HG03095 (cell line): ENCODE measurements around the gene RXFP1.

Source experiments
- ATAC-seq: cut with Tn5 transposase; IDR thresholded peaks from one replicate; pipeline ENCODE4 v1.9.1; 2021; ENCODE audit warnings: moderate library complexity; ENCODE audit not compliant: unreplicated experiment

RXFP1 gene

GRCh38 chr4:158541506-158541905 is 19.8 kb downstream of the RXFP1 start:
- no peak for ATAC-seq

GRCh38 chr4:158543191-158543590 is 21.5 kb downstream of the RXFP1 start:
- ATAC-seq: no peak

- ATAC-seq: no peak
Measured at GRCh38 chr4:158544141-158544540, 22.5 kb downstream of the RXFP1 start.

DNA sequence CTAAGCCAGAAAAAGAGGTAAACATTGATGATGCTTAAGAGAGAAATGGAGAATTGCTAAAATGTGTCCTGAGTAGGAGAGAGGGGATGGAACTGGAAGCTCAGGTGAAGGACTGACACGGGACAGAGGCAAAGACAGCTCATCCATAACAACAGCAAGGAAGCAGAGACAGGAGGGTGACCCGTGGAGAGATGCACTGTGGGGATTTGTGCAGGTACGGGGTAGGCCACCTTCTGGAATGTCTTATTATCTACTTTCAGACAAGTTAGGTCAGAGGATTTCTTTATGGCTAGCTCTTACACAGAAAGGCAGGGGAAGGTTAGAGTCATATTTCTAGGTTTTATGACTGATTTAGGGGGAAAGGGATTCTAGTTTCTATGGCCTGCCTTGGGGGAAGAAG is 31.7 kb downstream of the RXFP1 start:
- ATAC-seq: no peak

DNA sequence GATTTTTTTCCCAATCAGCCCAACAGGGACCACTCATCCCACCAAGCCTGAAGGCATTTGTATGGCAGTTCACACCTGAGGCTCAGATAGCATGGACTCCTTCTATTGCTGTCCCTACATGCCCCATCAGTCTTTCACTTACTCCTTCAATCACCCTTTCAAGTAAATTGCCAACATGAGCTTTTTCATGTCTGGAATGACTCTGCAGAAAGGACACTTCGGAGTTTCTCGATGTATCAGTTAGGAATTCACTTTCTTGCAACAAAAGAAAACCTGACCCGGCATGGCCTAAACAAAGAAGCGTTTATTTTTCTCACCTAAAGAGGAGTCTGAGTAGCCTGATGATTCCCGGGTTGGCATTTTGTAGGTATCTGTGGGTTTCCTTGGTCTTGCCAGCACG is 38.6 kb downstream of the RXFP1 start:
- no peak for ATAC-seq

- ATAC-seq: no peak
Measured at GRCh38 chr4:158566860-158567259, 45.2 kb downstream of the RXFP1 start.

DNA sequence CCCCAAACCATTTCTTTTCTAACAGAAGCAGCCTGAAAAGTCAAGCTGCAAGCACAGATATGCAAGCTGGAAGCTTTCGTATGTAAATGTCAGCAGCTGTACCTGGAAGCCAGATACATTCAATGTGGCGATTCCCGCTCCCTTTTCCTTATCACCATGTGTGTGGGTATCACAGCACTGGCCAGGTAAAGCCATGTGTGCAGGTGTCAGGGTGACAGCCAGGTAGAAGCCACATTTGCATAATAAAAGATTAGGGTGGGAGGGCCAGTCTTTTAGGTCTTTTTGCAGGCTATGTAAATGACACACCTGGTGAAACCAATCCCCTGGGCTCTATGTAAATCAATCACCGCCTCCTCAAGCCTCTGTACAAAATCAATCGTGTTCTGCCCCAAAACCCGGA is 50.1 kb downstream of the RXFP1 start:
- ATAC-seq: no peak

- ATAC-seq: no peak
Measured at GRCh38 chr4:158572608-158573007, 50.9 kb downstream of the RXFP1 start.

- no peak for ATAC-seq
Measured at GRCh38 chr4:158578476-158578875, 56.8 kb downstream of the RXFP1 start.

- no peak for ATAC-seq
Measured at GRCh38 chr4:158580064-158580463, 58.4 kb downstream of the RXFP1 start.

GRCh38 chr4:158581161-158581560 is 59.5 kb downstream of the RXFP1 start:
- ATAC-seq: no peak

- ATAC-seq: no peak
Measured at GRCh38 chr4:158586881-158587280, 65.2 kb downstream of the RXFP1 start.

DNA sequence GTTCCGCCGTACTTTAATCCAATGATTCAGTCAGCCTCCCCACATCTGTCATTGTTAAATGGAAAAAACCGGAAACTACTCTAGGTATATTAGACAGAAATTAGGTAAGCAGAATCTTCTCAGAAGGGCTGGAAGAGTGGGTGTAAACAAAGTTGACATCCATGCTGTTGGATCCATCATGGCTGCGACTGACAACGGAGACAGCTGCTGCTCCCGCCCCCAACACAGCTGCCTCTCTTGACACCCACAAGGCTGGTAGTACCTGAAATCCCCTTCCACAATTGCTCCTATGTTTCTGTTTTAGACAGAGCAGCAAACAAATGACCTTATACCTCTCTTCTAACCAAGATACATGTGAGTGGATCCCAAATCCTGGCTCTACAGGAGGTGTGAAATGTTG is 66.6 kb downstream of the RXFP1 start:
- no peak for ATAC-seq

GRCh38 chr4:158588777-158589176 is 67.1 kb downstream of the RXFP1 start:
- ATAC-seq: no peak

DNA sequence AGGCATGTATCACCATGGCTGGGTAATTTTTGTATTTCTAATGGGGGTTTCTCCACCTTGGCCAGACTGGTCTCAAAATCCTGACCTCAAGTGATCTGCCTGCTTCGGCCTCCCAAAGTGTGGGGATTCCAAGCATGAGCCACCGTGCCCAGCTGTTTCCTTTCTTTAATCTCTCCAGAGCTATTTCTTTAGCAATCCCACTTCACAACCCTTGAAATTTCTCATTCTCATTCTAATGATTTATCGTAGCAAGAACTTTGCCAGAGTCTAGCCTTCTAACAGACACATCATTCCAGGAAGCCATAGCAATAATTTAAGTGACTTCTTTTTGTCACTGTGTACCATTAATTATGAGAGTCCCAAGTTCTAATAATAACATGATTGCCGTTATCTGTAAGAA is 68.6 kb downstream of the RXFP1 start:
- no peak for ATAC-seq

DNA sequence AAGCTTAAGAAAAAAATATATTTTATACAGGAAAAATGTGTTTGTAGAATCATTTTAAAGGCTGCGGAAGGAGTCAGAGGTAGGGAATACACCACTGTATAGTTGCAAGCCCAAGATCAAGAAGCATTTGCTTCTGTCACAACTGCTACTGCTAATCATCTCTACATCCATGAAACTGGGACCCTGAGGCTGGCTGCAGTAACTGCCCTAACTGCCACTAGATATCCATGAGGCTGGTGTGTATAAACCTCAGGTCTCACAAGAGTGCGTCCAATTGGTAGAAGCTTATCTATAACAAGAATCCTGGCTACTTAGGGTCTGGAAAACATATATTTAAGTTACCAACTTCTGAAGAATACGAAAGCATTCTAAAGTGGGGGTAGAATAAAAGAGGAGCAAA is 69.1 kb downstream of the RXFP1 start:
- ATAC-seq: no peak

- no peak for ATAC-seq
Measured at GRCh38 chr4:158597879-158598596, 76.4 kb downstream of the RXFP1 start.

DNA sequence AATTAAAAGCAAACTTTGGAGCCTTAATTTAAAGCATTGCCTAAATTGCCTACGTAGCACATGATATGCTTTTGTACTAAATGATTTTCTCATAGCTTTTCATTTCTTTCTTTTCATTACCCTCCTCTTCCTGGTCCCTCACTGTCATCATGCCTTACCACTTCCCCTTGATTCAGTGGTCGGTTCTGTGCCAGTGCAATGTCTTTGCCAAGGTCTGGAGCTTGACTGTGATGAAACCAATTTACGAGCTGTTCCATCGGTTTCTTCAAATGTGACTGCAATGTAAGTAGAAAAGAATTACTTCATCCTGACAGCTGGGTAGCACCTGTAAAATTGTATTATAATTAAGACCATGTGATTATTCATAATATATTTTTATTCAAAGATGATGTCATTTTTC is 77.5 kb downstream of the RXFP1 start:
- no peak for ATAC-seq

DNA sequence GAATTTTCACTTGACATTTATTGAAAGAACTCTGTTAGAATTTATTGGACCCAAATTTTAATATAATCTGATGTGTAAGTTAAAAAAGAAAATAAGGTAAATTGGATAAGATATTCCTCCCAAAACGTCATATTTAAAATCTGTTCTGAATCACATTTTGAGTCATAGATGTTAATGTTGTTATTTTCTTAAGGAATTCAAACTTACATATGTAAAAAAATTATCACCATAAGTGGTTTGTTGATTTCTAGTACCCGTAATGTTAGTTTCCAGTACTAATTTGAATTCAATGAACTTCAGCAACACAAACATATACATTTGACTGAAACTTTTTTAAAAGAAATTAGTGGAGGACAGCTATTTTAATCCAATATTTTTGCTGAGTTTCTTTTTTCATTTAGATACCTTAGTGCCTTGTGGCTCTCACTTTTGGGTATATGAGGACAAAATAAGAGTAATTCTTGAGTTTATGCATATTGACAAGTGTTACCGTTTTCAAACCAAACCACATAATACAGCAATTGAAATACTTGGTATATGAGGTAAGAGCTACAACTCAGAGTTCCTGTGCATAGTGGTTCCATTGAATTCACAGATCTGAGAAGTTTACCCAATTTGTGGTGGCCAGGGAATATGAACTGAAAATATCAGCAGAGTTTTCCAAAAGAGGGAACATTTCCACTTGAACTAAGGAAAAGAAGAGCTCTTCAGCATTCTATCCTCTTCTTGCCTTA is 78.2 kb downstream of the RXFP1 start:
- no peak for ATAC-seq

DNA sequence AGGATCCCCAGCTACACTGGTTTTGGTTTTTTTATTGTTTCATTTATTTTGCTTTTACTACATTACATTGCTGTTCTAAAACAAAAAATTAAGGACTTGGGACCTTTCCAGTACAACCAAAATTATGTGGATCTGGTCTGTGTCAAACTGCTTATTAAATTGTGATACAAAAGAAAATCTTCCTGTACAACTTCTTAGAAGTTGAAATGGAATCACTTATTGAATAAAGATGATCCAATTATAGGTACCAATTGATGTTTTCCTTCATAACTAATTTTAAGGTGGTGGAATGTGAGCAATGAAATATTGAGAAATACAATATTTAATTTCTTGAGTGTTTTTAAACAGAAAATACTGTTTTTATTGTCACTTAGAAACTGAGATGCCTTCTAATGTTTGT is 82.7 kb downstream of the RXFP1 start:
- ATAC-seq: no peak

DNA sequence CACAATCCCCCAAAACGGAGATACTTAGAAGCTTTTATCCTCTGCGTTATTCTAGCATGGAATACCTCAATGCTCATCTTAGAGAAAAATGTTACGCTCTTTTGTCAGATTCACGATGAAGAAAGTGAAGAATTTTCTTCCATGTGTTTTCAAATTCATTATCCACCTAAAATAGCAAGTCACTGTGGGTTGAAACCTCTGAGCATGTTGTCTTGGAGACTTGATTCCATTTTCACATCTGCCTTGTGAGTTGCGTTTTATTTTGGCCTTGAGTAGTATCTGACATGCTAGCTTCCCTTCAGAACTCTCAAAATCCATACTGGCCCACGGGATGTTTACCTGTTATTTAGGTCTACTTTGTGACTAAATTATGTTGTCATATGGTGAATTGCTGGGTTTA is 83.7 kb downstream of the RXFP1 start:
- ATAC-seq: no peak

GRCh38 chr4:158606969-158607368 is 85.3 kb downstream of the RXFP1 start:
- no peak for ATAC-seq

- no peak for ATAC-seq
Measured at GRCh38 chr4:158609116-158609515, 87.4 kb downstream of the RXFP1 start.
